A549 (cell line): ENCODE results near the gene PBX1. TPM values are rescaled to one million over a fixed set of nuclear protein-coding genes. Genes with fewer than 3 reads are reported as not detected.
A peak's percentile ranks its signal among the peaks of the same experiment; 100 is the strongest.

Source experiments
- ATAC-seq, 2 experiments: fragments of 200-7000 bp in 1 of 2; fragments of >200 bp in 1 of 2; cut with Nextera tagmentation in 1 of 2; cut with Tn5 transposase in 1 of 2; 3 replicates each; pipeline versions ENCODE4 v1.8.0 to v1.9.1; 2018 to 2020; ENCODE audit warnings: mild to moderate bottlenecking in 1 of 2, moderate library complexity in 1 of 2
- CTCF ChIA-PET: fragments of 300-600 bp; sonication (Branson Sonifier 250); formaldehyde crosslinking; extraction: SDS; loops from one replicate; lab custom pipeline; 2021; ENCODE audit warnings: antibody characterized with exemption, inconsistent platforms; lab: Yijun Ruan, JAX
- POLR2A ChIA-PET: fragments of 350-600 bp; formaldehyde crosslinking; extraction: SDS; loops from one replicate; lab custom pipeline; 2021; ENCODE audit warnings: antibody characterized with exemption, inconsistent platforms; lab: Yijun Ruan, JAX
- DNase-seq, 2 experiments: peaks; one replicate each; pipeline versions ENCODE4 v3.0.0 to v3.0.0-alpha.2; 2011 to 2016; ENCODE audit warnings: low read depth in 1 of 2, low spot score in 1 of 2
- FAIRE-seq: peaks from 2 replicates; lab custom pipeline; 2011; peaks lifted over from hg19 to GRCh38; lab: Jason Lieb, UNC
- H3K27ac ChIP-seq, 2 experiments: fragments of >200 bp; sonication (Bioruptor Twin); formaldehyde crosslinking; 3 replicates each; pipeline ENCODE4 v1.5.1; 2016 to 2017
- H3K4me1 ChIP-seq: fragments of >200 bp; sonication (Bioruptor Twin); formaldehyde crosslinking; 3 replicates; pipeline ENCODE4 v1.6.1; 2016
- H3K4me2 ChIP-seq: fragments of >200 bp; sonication (Bioruptor Twin); formaldehyde crosslinking; 3 replicates; pipeline ENCODE4 v1.6.1; 2016
- H3K4me3 ChIP-seq: fragments of >200 bp; sonication (Bioruptor Twin); formaldehyde crosslinking; 3 replicates; pipeline ENCODE4 v1.5.1; 2016
- H3K9me3 ChIP-seq: fragments of >200 bp; sonication (Bioruptor Twin); formaldehyde crosslinking; 3 replicates; pipeline ENCODE4 v1.6.1; 2016
- CBX2 ChIP-seq: fragments of 200-600 bp; sonication (generic); IDR thresholded peaks from 2 replicates; pipeline ENCODE4 v1.6.1; 2016; ENCODE audit warnings: low read depth, mild to moderate bottlenecking, borderline replicate concordance
- E2F6 ChIP-seq: IDR thresholded peaks from 2 replicates; pipeline ENCODE4 v1.6.1; 2012; ENCODE audit warnings: low read depth, borderline replicate concordance
- EHMT2 ChIP-seq: fragments of 200-600 bp; sonication (generic); IDR thresholded peaks from 2 replicates; pipeline ENCODE4 v1.6.1; 2016; ENCODE audit warnings: antibody characterized with exemption, low read depth, mild to moderate bottlenecking, moderate library complexity
- ESRRA ChIP-seq: fragments of 150-350 bp; IDR thresholded peaks from 2 replicates; pipeline ENCODE4 v1.6.1; 2014; ENCODE audit warnings: mild to moderate bottlenecking, low read length, borderline replicate concordance
- FOSB ChIP-seq: fragments of 250-450 bp; sonication (Bioruptor Pico); IDR thresholded peaks from 2 replicates; pipeline ENCODE4 v1.5.0; 2020; ENCODE audit warnings: mild to moderate bottlenecking, moderate library complexity
- FOSL2 ChIP-seq, 2 experiments: fragments of 450-650 bp in 1 of 2; fragments of >200 bp in 1 of 2; sonication (Bioruptor Twin) in 1 of 2; formaldehyde crosslinking; IDR thresholded peaks; 2 replicates each; pipeline versions ENCODE4 v1.5.0 to v1.6.1; 2016 to 2020; ENCODE audit warnings: mild to moderate bottlenecking in 1 of 2, moderate library complexity in 1 of 2
- FOXS1 ChIP-seq: fragments of 250-450 bp; sonication (Bioruptor Pico); IDR thresholded peaks from 2 replicates; pipeline ENCODE4 v1.5.0; 2020; ENCODE audit warnings: mild to moderate bottlenecking, moderate library complexity
- HMGXB4 ChIP-seq: fragments of 250-450 bp; sonication (Bioruptor Pico); IDR thresholded peaks from 2 replicates; pipeline ENCODE4 v1.5.0; 2021; ENCODE audit warnings: mild to moderate bottlenecking, moderate library complexity, borderline replicate concordance
- HOXB13 ChIP-seq: fragments of 250-450 bp; sonication (Bioruptor Pico); IDR thresholded peaks from 2 replicates; pipeline ENCODE4 v1.5.0; 2020; ENCODE audit warnings: low read depth, mild to moderate bottlenecking, moderate library complexity
- JUNB ChIP-seq: fragments of >200 bp; sonication (Bioruptor Twin); formaldehyde crosslinking; IDR thresholded peaks from 2 replicates; pipeline ENCODE4 v1.6.1; 2016
- KDM5A ChIP-seq: fragments of 200-600 bp; sonication (generic); IDR thresholded peaks from 2 replicates; pipeline ENCODE4 v1.6.1; 2016; ENCODE audit warnings: antibody characterized with exemption, mild to moderate bottlenecking
- MAZ ChIP-seq: fragments of 150-350 bp; IDR thresholded peaks from 2 replicates; pipeline ENCODE4 v1.6.1; 2014; ENCODE audit warnings: antibody characterized with exemption, low read depth, low read length, borderline replicate concordance
- NFE2L2 ChIP-seq: fragments of 150-350 bp; conservative IDR thresholded peaks from 2 replicates; pipeline ENCODE4 v1.6.1; 2014; ENCODE audit warnings: low read length
- POLR2A ChIP-seq: IDR thresholded peaks from 2 replicates; pipeline ENCODE4 v1.6.1; 2012; ENCODE audit warnings: mild to moderate bottlenecking, low read length
- RAD21 ChIP-seq, 2 experiments: fragments of >200 bp in 1 of 2; sonication (Bioruptor Twin) in 1 of 2; formaldehyde crosslinking in 1 of 2; IDR thresholded peaks in 1 of 2; conservative IDR thresholded peaks in 1 of 2; 2 replicates in 1 of 2; 3 replicates in 1 of 2; pipeline ENCODE4 v1.6.1; 2012 to 2018; ENCODE audit warnings: inconsistent platforms in 1 of 2
- RCOR1 ChIP-seq: fragments of 150-350 bp; IDR thresholded peaks from 2 replicates; pipeline ENCODE4 v1.6.1; 2014; ENCODE audit warnings: antibody characterized with exemption, low read length, low read depth
- RNF2 ChIP-seq: fragments of 200-600 bp; sonication (generic); IDR thresholded peaks from 2 replicates; pipeline ENCODE4 v1.6.1; 2016; ENCODE audit warnings: low read depth, mild to moderate bottlenecking, antibody characterized with exemption, moderate library complexity, borderline replicate concordance
- SMC3 ChIP-seq: fragments of >200 bp; sonication (Bioruptor Twin); formaldehyde crosslinking; IDR thresholded peaks from 3 replicates; pipeline ENCODE4 v1.6.1; 2018; ENCODE audit warnings: inconsistent platforms
- SREBF2 ChIP-seq: fragments of 450-650 bp; IDR thresholded peaks from 2 replicates; pipeline ENCODE4 v1.6.1; 2014; ENCODE audit warnings: mild to moderate bottlenecking, moderate library complexity
- TFCP2L1 ChIP-seq: fragments of 250-450 bp; sonication (Bioruptor Pico); IDR thresholded peaks from 2 replicates; pipeline ENCODE4 v1.5.0; 2021; ENCODE audit warnings: mild to moderate bottlenecking
- USF2 ChIP-seq: fragments of 450-650 bp; IDR thresholded peaks from 2 replicates; pipeline ENCODE4 v1.6.1; 2014; ENCODE audit warnings: antibody characterized with exemption
- ZC3H11A ChIP-seq: fragments of 450-650 bp; IDR thresholded peaks from 2 replicates; pipeline ENCODE4 v1.6.1; 2014; ENCODE audit warnings: antibody characterized with exemption, mild to moderate bottlenecking
- ZFP36 ChIP-seq: fragments of 450-650 bp; IDR thresholded peaks from 2 replicates; pipeline ENCODE4 v1.6.1; 2014; ENCODE audit warnings: borderline replicate concordance; ENCODE audit not compliant: partially characterized antibody
- ZSCAN20 ChIP-seq: fragments of 250-450 bp; sonication (Bioruptor Pico); IDR thresholded peaks from 2 replicates; pipeline ENCODE4 v1.8.0; 2022; ENCODE audit warnings: mild to moderate bottlenecking, moderate library complexity
- WGBS: methylation state at CpG from one replicate; pipeline ENCODE4 v1.1.6; 2017; ENCODE audit errors: missing lambda C conversion rate; 5-methylcytosine and 5-hydroxymethylcytosine counted together
- polyA plus RNA-seq, 4 experiments: library from polyadenylated mRNA; depleted of rRNA in 3 of 4; stranded (reverse); fragments of >200 nt; fragmentation: RNase III in 1 of 4; extraction: RNeasy Plus Mini Kit Qiagen cat#74134 plus additional on column Dnase treatment in 1 of 4; gene quantifications; 2 replicates in 3 of 4; 3 replicates in 1 of 4; pipeline ENCODE4 v1.2.3, GENCODE V29; 2011 to 2017
- TF ChIP-seq, protein P1 (sequence below): fragments of 150-350 bp; IDR thresholded peaks from 2 replicates; pipeline ENCODE4 v1.6.1; 2014; ENCODE audit warnings: low read depth, mild to moderate bottlenecking, low read length
- TF ChIP-seq, protein P2 (sequence below): IDR thresholded peaks from 2 replicates; pipeline ENCODE4 v1.6.1; 2012
- TF ChIP-seq, protein P3 (sequence below): fragments of >200 bp; sonication (Bioruptor Twin); formaldehyde crosslinking; IDR thresholded peaks from 3 replicates; pipeline ENCODE4 v1.6.1; 2016

The PBX1 gene
- polyA plus RNA-seq, 2 of the 4 experiments (the other 2 are of a cell fraction) = 47.8 to 61.5 TPM

GRCh38 chr1:164577291-164577690, 18.3 kb downstream of the PBX1 start:
- FAIRE-seq (no peak), ATAC-seq (no peak), DNase-seq (no peak)
- ChIA-PET CTCF (interaction anchor here (0.9 kb wide), 1 partner anchor 15 kb away, joined by 3 read pairs; no protein-coding TSS in a partner anchor), POLR2A (no interaction called here)
- Histone ChIP-seq H3K27ac (no peak overlapping the region), H3K9me3 (no peaks in the 10 kb centered on the region), H3K4me2 (no peak overlapping the region), H3K4me3 (no peak overlapping the region), H3K4me1 (peaks cover 9% of the 10 kb centered on the region; the same call in 2 of the 3 replicates)
- 81% methylated on average over 3 of the region's 3 CpGs for WGBS
- TF ChIP-seq ZFP36 = no peak
- TF ChIP-seq ZSCAN20 (CRISPR knock-in tag) = no peak
- no peak for TF ChIP-seq FOXS1
- no peak for TF ChIP-seq TFCP2L1 (CRISPR knock-in tag)
- TF ChIP-seq POLR2A = no peak
- no peak for TF ChIP-seq RAD21 (conservative IDR thresholded peaks at IDR 0.05 in 1 of 2, IDR thresholded peaks at IDR 0.05 in 1 of 2)
- TF ChIP-seq USF2 = no peak
- TF ChIP-seq SMC3 = no peak
- TF ChIP-seq, protein P1, sequence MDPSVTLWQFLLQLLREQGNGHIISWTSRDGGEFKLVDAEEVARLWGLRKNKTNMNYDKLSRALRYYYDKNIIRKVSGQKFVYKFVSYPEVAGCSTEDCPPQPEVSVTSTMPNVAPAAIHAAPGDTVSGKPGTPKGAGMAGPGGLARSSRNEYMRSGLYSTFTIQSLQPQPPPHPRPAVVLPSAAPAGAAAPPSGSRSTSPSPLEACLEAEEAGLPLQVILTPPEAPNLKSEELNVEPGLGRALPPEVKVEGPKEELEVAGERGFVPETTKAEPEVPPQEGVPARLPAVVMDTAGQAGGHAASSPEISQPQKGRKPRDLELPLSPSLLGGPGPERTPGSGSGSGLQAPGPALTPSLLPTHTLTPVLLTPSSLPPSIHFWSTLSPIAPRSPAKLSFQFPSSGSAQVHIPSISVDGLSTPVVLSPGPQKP = no peak
- TF ChIP-seq, protein P2, sequence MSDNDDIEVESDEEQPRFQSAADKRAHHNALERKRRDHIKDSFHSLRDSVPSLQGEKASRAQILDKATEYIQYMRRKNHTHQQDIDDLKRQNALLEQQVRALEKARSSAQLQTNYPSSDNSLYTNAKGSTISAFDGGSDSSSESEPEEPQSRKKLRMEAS = no peak
- no peak for TF ChIP-seq JUNB
- no peak for TF ChIP-seq RNF2
- no peak for TF ChIP-seq FOSB (CRISPR knock-in tag)

- ChIA-PET CTCF (no interaction called here), POLR2A (no interaction called here)
- Histone ChIP-seq H3K4me1 (peaks cover 9% of the 10 kb centered on the region; the same call in 2 of the 3 replicates), H3K4me3 (no peak overlapping the region), H3K27ac (no peak overlapping the region), H3K9me3 (no peaks in the 10 kb centered on the region), H3K4me2 (0 out of 3 replicates have a peak overlapping the region, but pooled peaks have one; percentile 16)
- TF ChIP-seq HMGXB4 = no peak
- no peak for TF ChIP-seq ESRRA
- no peak for TF ChIP-seq FOSL2 (IDR thresholded peaks at IDR 0.05)
- TF ChIP-seq FOSL2 (CRISPR knock-in tag; IDR thresholded peaks at IDR 0.05) = no peak
- no peak for TF ChIP-seq E2F6
- TF ChIP-seq EHMT2 = no peak
- no peak for TF ChIP-seq RCOR1
- TF ChIP-seq SREBF2 = no peak
- no peak for TF ChIP-seq NFE2L2
- TF ChIP-seq ZC3H11A = no peak
- TF ChIP-seq, protein P2 = no peak
- TF ChIP-seq, protein P1 = no peak
- TF ChIP-seq MAZ = no peak
- no peak for TF ChIP-seq HOXB13 (CRISPR knock-in tag)
- TF ChIP-seq, protein P3, sequence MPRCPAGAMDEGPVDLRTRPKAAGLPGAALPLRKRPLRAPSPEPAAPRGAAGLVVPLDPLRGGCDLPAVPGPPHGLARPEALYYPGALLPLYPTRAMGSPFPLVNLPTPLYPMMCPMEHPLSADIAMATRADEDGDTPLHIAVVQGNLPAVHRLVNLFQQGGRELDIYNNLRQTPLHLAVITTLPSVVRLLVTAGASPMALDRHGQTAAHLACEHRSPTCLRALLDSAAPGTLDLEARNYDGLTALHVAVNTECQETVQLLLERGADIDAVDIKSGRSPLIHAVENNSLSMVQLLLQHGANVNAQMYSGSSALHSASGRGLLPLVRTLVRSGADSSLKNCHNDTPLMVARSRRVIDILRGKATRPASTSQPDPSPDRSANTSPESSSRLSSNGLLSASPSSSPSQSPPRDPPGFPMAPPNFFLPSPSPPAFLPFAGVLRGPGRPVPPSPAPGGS = no peak
- TF ChIP-seq FOXS1 = no peak
- no peak for TF ChIP-seq KDM5A
- TF ChIP-seq RAD21 (conservative IDR thresholded peaks at IDR 0.05 in 1 of 2, IDR thresholded peaks at IDR 0.05 in 1 of 2) = no peak
- TF ChIP-seq ZSCAN20 (CRISPR knock-in tag) = no peak
- no peak for TF ChIP-seq CBX2
- WGBS = 65% methylated on average over 4 of the region's 4 CpGs
- DNase-seq (no peak), FAIRE-seq (no peak), ATAC-seq (no peak)
Observed at GRCh38 chr1:164578479-164579200, 19.7 kb downstream of the PBX1 start.
